HG03060 (cell line): ENCODE data around the gene CAMKK2.
"Not testable (repeated sequence)": the region's sequence is repeated elsewhere in the genome, so short reads cannot be mapped to it uniquely, and the experiment has no call there.

Experiments used
- ATAC-seq: cut with Tn5 transposase; IDR thresholded peaks from one replicate; pipeline ENCODE4 v1.9.1; 2021; ENCODE audit warnings: low read depth, moderate number of reproducible peaks; ENCODE audit not compliant: unreplicated experiment

The CAMKK2 gene

GRCh38 chr12:121281116-121281515 is 15.4 kb downstream of the CAMKK2 start:
- not testable (repeated sequence) for ATAC-seq

GRCh38 chr12:121280531-121280930 is 16.0 kb downstream of the CAMKK2 start:
- ATAC-seq = not testable (repeated sequence)

GRCh38 chr12:121279507-121279915 is 17.0 kb downstream of the CAMKK2 start:
- ATAC-seq = no peak

- ATAC-seq = no peak
Observed at GRCh38 chr12:121279071-121279375, 17.5 kb downstream of the CAMKK2 start.

GRCh38 chr12:121278169-121279070 is 18.1 kb downstream of the CAMKK2 start:
- ATAC-seq = no peak

GRCh38 chr12:121277374-121277759 is 19.1 kb downstream of the CAMKK2 start:
- no peak for ATAC-seq

- no peak for ATAC-seq
Observed at GRCh38 chr12:121274036-121274763, 22.3 kb downstream of the CAMKK2 start.

GRCh38 chr12:121273364-121273896 is 23.1 kb downstream of the CAMKK2 start:
- no peak for ATAC-seq

- no peak for ATAC-seq
Observed at GRCh38 chr12:121267822-121268221, 28.7 kb downstream of the CAMKK2 start.

- no peak for ATAC-seq
Observed at GRCh38 chr12:121264951-121265515, 31.5 kb downstream of the CAMKK2 start.

GRCh38 chr12:121264135-121264534 is 32.4 kb downstream of the CAMKK2 start:
- ATAC-seq = no peak

- ATAC-seq = no peak
Observed at GRCh38 chr12:121263206-121263935, 33.1 kb downstream of the CAMKK2 start.

GRCh38 chr12:121261398-121261797 is 35.1 kb downstream of the CAMKK2 start:
- no peak for ATAC-seq

- ATAC-seq = no peak
Observed at GRCh38 chr12:121260091-121260490, 36.4 kb downstream of the CAMKK2 start.

GRCh38 chr12:121259074-121259473 is 37.4 kb downstream of the CAMKK2 start:
- no peak for ATAC-seq

- ATAC-seq = not testable (repeated sequence)
Observed at GRCh38 chr12:121257704-121258449, 38.6 kb downstream of the CAMKK2 start.

- no peak for ATAC-seq
Observed at GRCh38 chr12:121255433-121255832, 41.1 kb downstream of the CAMKK2 start.

GRCh38 chr12:121253638-121254335 is 42.7 kb downstream of the CAMKK2 start:
- no peak for ATAC-seq

- ATAC-seq = no peak
Observed at GRCh38 chr12:121252712-121253345, 43.7 kb downstream of the CAMKK2 start.
